Body of pancreas (tissue), 2 donors: ENCODE data around the gene BMP10. TPM values are rescaled to one million over a fixed set of nuclear protein-coding genes. Genes with fewer than 3 reads are reported as not detected.

Source experiments
- total RNA-seq, 2 donors: library from RNA; depleted of rRNA; stranded (reverse); fragments of >200 nt; gene quantifications; one replicate each; pipeline ENCODE4 v1.1.0, GENCODE V29; 2016

The BMP10 gene
- total RNA-seq, 2 donors from 2014 or later, result not detected

Other genes starting within 250 kb of the BMP10 start
- not detected for gene PROKR1, start 227.8 kb downstream of the BMP10 start, total RNA-seq
- gene ARHGAP25, start 136.6 kb downstream of the BMP10 start, total RNA-seq, result 1 to 10 TPM; 4.2 to 6.6 TPM
- not detected for gene GKN2, start 81.5 kb upstream of the BMP10 start, total RNA-seq
- not detected for gene GKN1, start 103.2 kb upstream of the BMP10 start, total RNA-seq
- 10 to 100 TPM in 1 of 2 donors, 1 to 10 TPM in 1; 9.3 to 11.2 TPM for gene ANTXR1, start 141.8 kb upstream of the BMP10 start, total RNA-seq